ENCODE measurements around the gene OR13C8. TPM values are rescaled to one million over a fixed set of nuclear protein-coding genes. Genes with fewer than 3 reads are reported as not detected.
"Not testable (repeated sequence)": the region's sequence is repeated elsewhere in the genome, so short reads cannot be mapped to it uniquely, and the experiment has no call there.

OR13C8 gene
- total and polyA plus RNA-seq, 2 experiments from 2014 or later, result not detected

- Histone ChIP-seq H3K9me3 (ENCODE audit: low read depth) (no peaks in the 10 kb centered on the region), H3K36me3 (no peaks in the 10 kb centered on the region), H3K27ac (no peak overlapping the region), H3K4me3 (no peak overlapping the region), H3K27me3 (no peaks in the 10 kb centered on the region), H3K4me1 (ENCODE audit: low read depth) (no peaks in the 10 kb centered on the region)
- no peak for TF ChIP-seq CTCF (IDR thresholded peaks at IDR 0.05; ENCODE audit: low read depth, low read length)
- DNase-seq (ENCODE audit: low read depth in 1 of 2, low spot score in 1 of 2), result no peak
Observed at GRCh38 chr9:104604801-104605200, 35.8 kb downstream of the OR13C8 start.

- not testable (repeated sequence) for H3K9me3 ChIP-seq (ENCODE audit: low read depth); H3K4me3 ChIP-seq; H3K27ac ChIP-seq; H3K4me1 ChIP-seq (ENCODE audit: low read depth); H3K36me3 ChIP-seq; DNase-seq (ENCODE audit: low read depth in 1 of 2, low spot score in 1 of 2); H3K27me3 ChIP-seq
Observed at GRCh38 chr9:104605527-104605926, 36.6 kb downstream of the OR13C8 start, which contains the start of gene OR13C2. Gene OR13C2, minus strand, starts transcription at chr9:104605627. Its CDS starts 0 bp downstream, at chr9:104605627.

- H3K36me3 ChIP-seq, result no peaks in the 10 kb centered on the region
- no peaks in the 10 kb centered on the region for H3K27me3 ChIP-seq
- H3K27ac ChIP-seq, result no peak overlapping the region
- DNase-seq (ENCODE audit: low read depth in 1 of 2, low spot score in 1 of 2), result no peak
- TF ChIP-seq CTCF (IDR thresholded peaks at IDR 0.05; ENCODE audit: low read depth, low read length), result no peak
- no peaks in the 10 kb centered on the region for H3K9me3 ChIP-seq (ENCODE audit: low read depth)
- no peaks in the 10 kb centered on the region for H3K4me1 ChIP-seq (ENCODE audit: low read depth)
- no peak overlapping the region for H3K4me3 ChIP-seq
Observed at GRCh38 chr9:104606152-104606551, 37.2 kb downstream of the OR13C8 start.

- no peaks in the 10 kb centered on the region for H3K36me3 ChIP-seq
- H3K9me3 ChIP-seq (ENCODE audit: low read depth), result no peaks in the 10 kb centered on the region
- no peak overlapping the region for H3K27ac ChIP-seq
- no peaks in the 10 kb centered on the region for H3K4me1 ChIP-seq (ENCODE audit: low read depth)
- no peak overlapping the region for H3K4me3 ChIP-seq
- no peak for DNase-seq (ENCODE audit: low read depth in 1 of 2, low spot score in 1 of 2)
- TF ChIP-seq CTCF (IDR thresholded peaks at IDR 0.05; ENCODE audit: low read depth, low read length), result no peak
- H3K27me3 ChIP-seq, result no peaks in the 10 kb centered on the region
Observed at GRCh38 chr9:104608336-104608735, 39.4 kb downstream of the OR13C8 start.

- no peaks in the 10 kb centered on the region for H3K27me3 ChIP-seq
- no peaks in the 10 kb centered on the region for H3K4me1 ChIP-seq (ENCODE audit: low read depth)
- H3K27ac ChIP-seq, result no peak overlapping the region
- H3K36me3 ChIP-seq, result no peaks in the 10 kb centered on the region
- no peak overlapping the region for H3K4me3 ChIP-seq
- TF ChIP-seq CTCF (IDR thresholded peaks at IDR 0.05; ENCODE audit: low read depth, low read length), result no peak
- no peak for DNase-seq (ENCODE audit: low read depth in 1 of 2, low spot score in 1 of 2)
- H3K9me3 ChIP-seq (ENCODE audit: low read depth), result no peaks in the 10 kb centered on the region
Observed at GRCh38 chr9:104611213-104611612, 42.2 kb downstream of the OR13C8 start.

- no peak for TF ChIP-seq CTCF (IDR thresholded peaks at IDR 0.05; ENCODE audit: low read depth, low read length)
- Histone ChIP-seq H3K36me3 (no peaks in the 10 kb centered on the region), H3K4me1 (ENCODE audit: low read depth) (no peaks in the 10 kb centered on the region), H3K27ac (no peak overlapping the region), H3K9me3 (ENCODE audit: low read depth) (no peaks in the 10 kb centered on the region), H3K4me3 (no peak overlapping the region), H3K27me3 (no peaks in the 10 kb centered on the region)
- DNase-seq (ENCODE audit: low read depth in 1 of 2, low spot score in 1 of 2), result no peak
Observed at GRCh38 chr9:104617418-104617817, 48.5 kb downstream of the OR13C8 start.

All from cardiac muscle cell (in vitro differentiated cells and primary cell).